Prostate gland (tissue), 2 donors: Measurements from ENCODE around the gene BMI1. TPM values are rescaled to one million over a fixed set of nuclear protein-coding genes. Genes with fewer than 3 reads are reported as not detected.

Source experiments
- DNase-seq: peaks from one replicate; pipeline ENCODE4 v3.0.0-alpha.2; 2019; ENCODE audit warnings: low spot score
- H3K27ac ChIP-seq, 2 donors: fragments of 200-600 bp; sonication (generic); 2 replicates each; pipeline ENCODE4 v1.5.1; 2017 to 2019
- H3K27me3 ChIP-seq: fragments of 200-600 bp; sonication (generic); replicated peaks from 2 replicates; pipeline ENCODE4 v1.5.1; 2019; ENCODE audit not compliant: insufficient read depth
- H3K36me3 ChIP-seq, 2 donors: fragments of 200-600 bp; sonication (generic); 1 replicate in 1 of 2; 2 replicates in 1 of 2; pipeline versions ENCODE4 v1.5.1 to v1.8.1; 2017 to 2019
- H3K4me1 ChIP-seq: fragments of 200-600 bp; sonication (generic); replicated peaks from 2 replicates; pipeline ENCODE4 v1.5.1; 2019
- H3K4me3 ChIP-seq, 2 donors: fragments of 200-600 bp; sonication (generic); 2 replicates each; pipeline ENCODE4 v1.5.1; 2017 to 2019
- H3K9me3 ChIP-seq: fragments of 200-600 bp; sonication (generic); 2 replicates; pipeline ENCODE4 v1.5.1; 2017
- POLR2A ChIP-seq: fragments of 450-650 bp; IDR thresholded peaks from one replicate; pipeline ENCODE4 v1.6.1; 2016; ENCODE audit warnings: antibody characterized with exemption, mild to moderate bottlenecking
- POLR2AphosphoS5 ChIP-seq: sonication (generic); formaldehyde crosslinking; IDR thresholded peaks from one replicate; pipeline ENCODE4 v1.6.1; 2017; ENCODE audit warnings: antibody characterized with exemption
- WGBS: methylation state at CpG from one replicate; pipeline ENCODE4 v1.1.5; 2018; 5-methylcytosine and 5-hydroxymethylcytosine counted together
- intact Hi-C: fragments of 100-400 bp; cut with DNase I; formaldehyde crosslinking; loops from one replicate; pipeline ENCODE4 v1.14.2; 2022
- total RNA-seq, 2 donors: library from RNA; depleted of rRNA; stranded (reverse); fragments of >200 nt; gene quantifications; one replicate each; pipeline ENCODE4 v1.1.0, GENCODE V29; 2016
- TF ChIP-seq, protein P1 (sequence below), 4 experiments: fragments of 200-600 bp in 2 of 4; fragments of 450-650 bp in 2 of 4; sonication (generic) in 2 of 4; IDR thresholded peaks; 1 replicate in 3 of 4; 2 replicates in 1 of 4; pipeline ENCODE4 v1.5.1; 2016 to 2019; ENCODE audit warnings: antibody characterized with exemption in 4 of 4, mild to moderate bottlenecking in 2 of 4, moderate library complexity in 2 of 4

Gene BMI1
- total RNA-seq, 2 donors from 2014 or later = 70.8 to 88.4 TPM

DNA sequence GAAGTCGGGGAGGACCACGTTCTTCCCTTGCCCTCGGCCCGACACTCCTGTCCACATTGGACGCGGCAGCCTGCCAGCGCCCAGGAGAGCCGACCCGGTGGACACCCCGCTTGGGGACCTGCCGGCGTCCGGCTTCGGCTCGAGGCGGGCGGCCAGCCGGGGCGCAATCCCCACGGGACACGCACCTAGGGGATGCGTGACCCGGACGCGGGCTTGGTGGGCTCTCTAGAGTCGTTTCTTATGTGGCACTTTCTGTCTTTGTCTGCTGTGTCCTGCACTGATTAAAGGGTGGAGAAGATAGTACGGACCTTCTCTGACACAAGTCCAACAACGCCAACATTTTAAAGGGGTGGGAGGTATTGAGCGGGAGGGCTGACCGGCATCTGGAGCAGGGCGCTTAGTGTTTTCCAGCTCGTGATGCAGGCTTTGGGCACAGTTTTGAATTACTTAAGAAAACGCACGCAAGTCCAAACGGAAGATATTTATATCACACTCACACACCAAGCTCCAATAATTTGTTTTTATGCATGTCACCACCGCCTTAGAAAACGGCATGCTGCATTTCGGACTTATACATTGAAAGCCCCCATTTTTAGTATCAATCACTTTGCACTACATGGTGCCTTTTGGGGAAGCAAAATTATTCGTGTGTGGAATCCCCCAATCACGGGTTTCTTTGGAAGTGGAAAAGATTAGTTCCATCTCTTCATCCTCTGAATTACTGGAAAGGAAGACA lies 20.5 kb downstream of the BMI1 start:
- peak; percentile 4 for TF ChIP-seq POLR2AphosphoS5
- TF ChIP-seq, protein P1, sequence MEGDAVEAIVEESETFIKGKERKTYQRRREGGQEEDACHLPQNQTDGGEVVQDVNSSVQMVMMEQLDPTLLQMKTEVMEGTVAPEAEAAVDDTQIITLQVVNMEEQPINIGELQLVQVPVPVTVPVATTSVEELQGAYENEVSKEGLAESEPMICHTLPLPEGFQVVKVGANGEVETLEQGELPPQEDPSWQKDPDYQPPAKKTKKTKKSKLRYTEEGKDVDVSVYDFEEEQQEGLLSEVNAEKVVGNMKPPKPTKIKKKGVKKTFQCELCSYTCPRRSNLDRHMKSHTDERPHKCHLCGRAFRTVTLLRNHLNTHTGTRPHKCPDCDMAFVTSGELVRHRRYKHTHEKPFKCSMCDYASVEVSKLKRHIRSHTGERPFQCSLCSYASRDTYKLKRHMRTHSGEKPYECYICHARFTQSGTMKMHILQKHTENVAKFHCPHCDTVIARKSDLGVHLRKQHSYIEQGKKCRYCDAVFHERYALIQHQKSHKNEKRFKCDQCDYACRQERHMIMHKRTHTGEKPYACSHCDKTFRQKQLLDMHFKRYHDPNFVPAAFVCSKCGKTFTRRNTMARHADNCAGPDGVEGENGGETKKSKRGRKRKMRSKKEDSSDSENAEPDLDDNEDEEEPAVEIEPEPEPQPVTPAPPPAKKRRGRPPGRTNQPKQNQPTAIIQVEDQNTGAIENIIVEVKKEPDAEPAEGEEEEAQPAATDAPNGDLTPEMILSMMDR (IDR thresholded peaks at IDR 0.05) = no peak
- no peak for DNase-seq
- Histone ChIP-seq H3K36me3 (no peaks in the 10 kb centered on the region), H3K4me1 (peaks cover 2% of the 10 kb centered on the region), H3K27ac (peak overlapping the region; percentile 92 to 96), H3K27me3 (peaks cover 27% of the 10 kb centered on the region), H3K4me3 (peak overlapping the region; percentile 76 to 84), H3K9me3 (no peaks in the 10 kb centered on the region)
- intact Hi-C loops = loop anchor here (10.0 kb wide), 2 partner anchors 93 to 373 kb away; partner anchors contain the start of gene PIP4K2A
- WGBS = 3% methylated on average over 40 of the region's 40 CpGs

DNA sequence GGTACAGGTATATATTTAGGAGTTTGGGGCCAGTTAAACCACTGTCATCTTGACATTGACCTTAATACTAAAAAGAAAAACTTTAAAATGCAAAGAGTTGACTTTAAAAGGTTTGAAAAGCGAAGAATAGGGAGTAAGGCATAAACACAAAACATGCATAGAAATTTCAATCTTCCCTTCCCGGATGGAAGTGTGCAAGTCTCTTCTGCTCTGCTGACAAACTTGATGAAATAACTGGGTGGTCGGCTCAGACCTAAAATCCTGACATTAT lies 21.0 kb downstream of the BMI1 start:
- Histone ChIP-seq H3K36me3 (no peaks in the 10 kb centered on the region), H3K4me3 (no peak overlapping the region), H3K9me3 (no peaks in the 10 kb centered on the region), H3K27ac (no peak overlapping the region), H3K27me3 (peaks cover 23% of the 10 kb centered on the region), H3K4me1 (no peaks in the 10 kb centered on the region)
- TF ChIP-seq, protein P1 (IDR thresholded peaks at IDR 0.05) = no peak
- no peak for TF ChIP-seq POLR2A
- no peak for TF ChIP-seq POLR2AphosphoS5
- no peak for DNase-seq
- intact Hi-C loops = loop anchor here (10.0 kb wide), 2 partner anchors 93 to 373 kb away; partner anchors contain the start of gene PIP4K2A
- 46% methylated on average over 3 of the region's 3 CpGs for WGBS

DNA sequence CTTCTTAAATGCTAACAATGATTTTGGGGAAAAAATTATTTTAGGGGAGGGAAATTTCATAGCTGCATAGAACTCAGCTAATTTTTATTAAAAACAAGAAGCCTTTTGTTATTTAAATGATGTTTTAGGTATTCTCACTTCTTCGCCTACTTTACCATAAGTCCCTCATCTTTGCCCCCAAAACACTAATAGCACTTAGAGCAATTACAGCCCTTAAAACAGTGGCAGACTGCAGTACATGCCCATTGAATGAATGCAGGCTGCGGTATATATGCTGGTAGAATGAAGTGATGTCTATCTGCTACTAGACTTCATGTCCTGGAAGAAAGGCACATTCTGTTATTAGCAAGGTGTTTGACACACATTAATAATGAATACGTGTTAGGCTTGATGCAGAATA lies 21.5 kb downstream of the BMI1 start:
- 48% methylated on average over 3 of the region's 3 CpGs for WGBS
- no peaks in the 10 kb centered on the region for H3K9me3 ChIP-seq
- no peaks in the 10 kb centered on the region for H3K36me3 ChIP-seq
- intact Hi-C loops = loop anchor here (10.0 kb wide), 2 partner anchors 92 to 372 kb away; partner anchors contain the start of gene PIP4K2A
- H3K27me3 ChIP-seq = peaks cover 23% of the 10 kb centered on the region
- no peaks in the 10 kb centered on the region for H3K4me1 ChIP-seq
- DNase-seq = no peak
- TF ChIP-seq POLR2A (no peak), POLR2AphosphoS5 (no peak)
- TF ChIP-seq, protein P1 (IDR thresholded peaks at IDR 0.05) = no peak
- H3K27ac ChIP-seq = no peak overlapping the region
- no peak overlapping the region for H3K4me3 ChIP-seq

DNA sequence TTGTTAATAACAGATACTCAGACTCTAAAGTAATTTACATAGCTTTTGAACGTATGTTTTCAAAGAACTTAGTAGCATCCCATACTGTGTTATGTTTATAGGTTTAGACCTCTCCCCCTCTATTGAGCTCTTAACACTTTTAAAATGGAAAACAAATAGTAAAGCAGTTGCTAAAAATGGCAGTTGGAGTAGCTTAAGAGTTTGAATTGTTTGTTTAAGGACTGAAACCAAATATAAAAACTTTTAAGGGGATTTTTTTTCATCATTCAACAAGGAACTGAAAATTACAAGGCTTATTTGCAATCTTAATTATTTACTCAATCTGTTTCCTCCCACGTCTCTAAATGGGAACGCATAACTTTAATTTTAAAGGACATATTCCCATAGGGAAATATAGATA lies 22.8 kb downstream of the BMI1 start:
- 18% methylated on average over 3 of the region's 3 CpGs for WGBS
- DNase-seq = no peak
- TF ChIP-seq, protein P1 (IDR thresholded peaks at IDR 0.05) = no peak
- no peak for TF ChIP-seq POLR2AphosphoS5
- no peak for TF ChIP-seq POLR2A
- no peak overlapping the region for H3K27ac ChIP-seq
- no peaks in the 10 kb centered on the region for H3K4me1 ChIP-seq
- no peak overlapping the region for H3K4me3 ChIP-seq
- intact Hi-C loops = loop anchor here (10.0 kb wide), 2 partner anchors 91 to 371 kb away; partner anchors contain the start of gene PIP4K2A
- H3K36me3 ChIP-seq = no peaks in the 10 kb centered on the region
- H3K27me3 ChIP-seq = peaks cover 16% of the 10 kb centered on the region
- no peaks in the 10 kb centered on the region for H3K9me3 ChIP-seq

GRCh38 chr10:22344249-22344648 lies 23.4 kb downstream of the BMI1 start:
- peaks cover 16% of the 10 kb centered on the region for H3K27me3 ChIP-seq
- H3K27ac ChIP-seq = no peak overlapping the region
- H3K9me3 ChIP-seq = no peaks in the 10 kb centered on the region
- intact Hi-C loops = loop anchor here (10.0 kb wide), 2 partner anchors 91 to 371 kb away; partner anchors contain the start of gene PIP4K2A
- H3K4me3 ChIP-seq = no peak overlapping the region
- no peaks in the 10 kb centered on the region for H3K4me1 ChIP-seq
- DNase-seq = no peak
- TF ChIP-seq, protein P1 (IDR thresholded peaks at IDR 0.05) = no peak
- no peak for TF ChIP-seq POLR2AphosphoS5
- no peak for TF ChIP-seq POLR2A
- no peaks in the 10 kb centered on the region for H3K36me3 ChIP-seq
- 47% methylated on average over 1 of the region's 1 CpG for WGBS
